NCI-H187 (cell line): Measurements from ENCODE around the gene ZNF358.

ENCODE experiments used
- DNase-seq, 2 experiments: peaks; one replicate each; lab custom pipeline; 2025; lab: John Stamatoyannopoulos, UW

Gene ZNF358

GRCh38 chr19:7559102-7559501 is 43.2 kb downstream of the ZNF358 start:
- DNase-seq, result no peak

GRCh38 chr19:7560255-7560654 is 44.4 kb downstream of the ZNF358 start:
- DNase-seq, result no peak

DNA sequence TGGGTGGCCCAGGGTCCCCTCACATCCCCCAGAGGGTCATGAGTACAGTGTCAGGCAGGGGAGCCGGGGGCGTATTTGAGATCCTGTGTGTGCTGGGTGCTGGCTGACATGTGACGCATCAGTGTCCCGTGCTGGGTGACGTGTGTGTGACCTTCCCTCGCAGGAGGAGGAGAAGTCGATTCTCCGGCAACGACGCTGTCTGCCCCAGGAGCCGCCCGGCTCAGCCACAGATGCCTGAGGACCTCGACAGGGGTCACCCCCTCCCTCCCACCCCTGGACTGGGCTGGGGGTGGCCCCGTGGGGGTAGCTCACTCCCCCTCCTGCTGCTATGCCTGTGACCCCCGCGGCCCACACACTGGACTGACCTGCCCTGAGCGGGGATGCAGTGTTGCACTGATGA is 45.4 kb downstream of the ZNF358 start:
- DNase-seq, result no peak

DNA sequence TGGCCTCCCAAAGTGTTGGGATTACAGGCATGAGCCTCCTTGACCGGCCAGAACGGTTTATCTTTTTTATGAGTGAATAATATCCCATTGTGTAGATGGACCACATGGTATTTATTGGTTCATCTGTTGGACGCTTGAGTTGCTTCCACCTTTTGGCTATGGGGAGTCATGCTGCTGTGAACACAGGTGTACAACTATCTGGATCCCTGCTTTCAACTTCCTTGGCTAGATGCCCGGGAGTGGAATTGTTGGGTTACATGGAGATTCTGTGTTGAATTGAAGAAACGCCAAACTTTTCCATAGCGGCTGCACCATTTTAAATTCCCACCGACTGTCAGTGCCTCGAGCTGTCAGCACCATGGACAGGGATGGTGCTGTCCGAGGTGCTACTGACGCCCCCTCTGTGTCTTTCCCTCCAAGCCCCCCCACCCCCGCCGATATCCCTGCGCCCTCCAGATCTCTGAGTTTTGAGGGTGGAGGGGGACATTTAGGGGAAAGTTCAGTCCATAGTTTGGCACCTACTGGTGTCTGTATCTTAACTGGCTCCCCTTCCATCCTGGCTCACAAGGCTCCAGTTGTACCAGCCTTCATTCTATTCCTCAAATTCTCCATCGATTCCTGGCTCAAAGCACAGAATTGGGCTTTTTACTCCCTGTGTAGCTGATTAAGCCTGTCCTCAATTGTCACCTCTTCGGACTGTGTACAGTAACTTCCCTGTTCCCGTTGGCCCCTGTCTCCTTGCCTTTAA is 46.9 kb downstream of the ZNF358 start:
- DNase-seq, result no peak

- no peak for DNase-seq
Observed at GRCh38 chr19:7564866-7565265, 49.0 kb downstream of the ZNF358 start.

DNA sequence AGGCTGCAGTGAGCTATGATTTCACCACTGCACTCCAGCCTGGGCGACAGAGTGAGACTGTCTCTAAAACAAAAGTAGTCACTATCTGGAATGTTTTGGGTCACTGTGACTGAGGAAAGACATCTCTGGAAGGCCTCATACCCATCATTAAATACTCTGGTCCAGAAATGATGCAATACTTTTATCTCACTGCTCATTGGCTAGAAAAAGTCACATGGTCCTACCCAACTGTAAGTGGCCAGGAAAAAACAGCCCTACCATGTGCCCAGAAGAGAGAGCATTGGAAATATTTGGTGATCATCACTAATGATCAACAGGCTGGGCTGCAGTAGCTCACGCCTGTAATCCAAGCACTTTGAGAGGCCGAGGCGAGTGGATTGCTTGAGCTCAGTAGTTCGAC is 49.4 kb downstream of the ZNF358 start:
- DNase-seq, result no peak
